WERI-Rb-1 (cell line): ENCODE measurements around the gene CD2AP.

ENCODE experiments used
- DNase-seq: peaks from one replicate; pipeline ENCODE4 v3.0.0-alpha.2; 2020
- H3K27ac ChIP-seq: fragments of 250-450 bp; sonication (Bioruptor Pico); 2 replicates; pipeline ENCODE4 v1.5.1; 2020; ENCODE audit warnings: mild to moderate bottlenecking, moderate library complexity
- H3K27me3 ChIP-seq: fragments of 250-450 bp; sonication (Bioruptor Pico); 2 replicates; pipeline ENCODE4 v1.5.1; 2021; ENCODE audit warnings: mild to moderate bottlenecking, low read depth, moderate library complexity; ENCODE audit not compliant: insufficient read depth, severe bottlenecking
- H3K36me3 ChIP-seq: fragments of 250-450 bp; sonication (Bioruptor Pico); 2 replicates; pipeline ENCODE4 v1.5.1; 2020; ENCODE audit warnings: mild to moderate bottlenecking, moderate library complexity
- H3K4me3 ChIP-seq: 2 replicates; pipeline ENCODE4 v1.5.1; 2011; ENCODE audit warnings: low read depth, mild to moderate bottlenecking, control low read depth, low read length
- H3K9me3 ChIP-seq: fragments of 250-450 bp; sonication (Bioruptor Pico); 2 replicates; pipeline ENCODE4 v1.5.1; 2021; ENCODE audit warnings: mild to moderate bottlenecking, moderate library complexity; ENCODE audit not compliant: severe bottlenecking
- TF ChIP-seq, protein P1 (sequence below): IDR thresholded peaks from 2 replicates; pipeline ENCODE4 v1.5.1; 2011; ENCODE audit warnings: low read depth, mild to moderate bottlenecking, control low read depth, inconsistent platforms, low read length

The CD2AP gene

DNA sequence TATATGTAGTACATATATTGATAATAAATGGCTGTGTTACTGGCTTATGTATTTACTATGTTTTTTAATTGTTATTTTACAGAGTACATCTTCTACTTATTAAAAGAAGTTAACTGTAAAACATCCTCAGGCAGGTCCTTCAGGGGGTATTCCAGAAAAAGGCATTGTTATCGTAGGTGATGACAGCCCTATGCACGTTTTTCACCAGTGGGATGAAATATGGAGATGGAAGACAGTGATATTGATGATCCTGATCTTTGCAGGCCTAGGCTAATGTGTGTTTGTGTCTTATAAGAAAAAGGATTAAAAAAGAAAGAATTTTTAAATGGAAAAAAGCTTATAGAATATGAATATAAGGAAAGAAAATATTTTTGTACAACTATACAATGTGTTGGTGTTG is 7.5 kb downstream of the CD2AP start:
- H3K27ac ChIP-seq = no peak overlapping the region
- TF ChIP-seq, protein P1, sequence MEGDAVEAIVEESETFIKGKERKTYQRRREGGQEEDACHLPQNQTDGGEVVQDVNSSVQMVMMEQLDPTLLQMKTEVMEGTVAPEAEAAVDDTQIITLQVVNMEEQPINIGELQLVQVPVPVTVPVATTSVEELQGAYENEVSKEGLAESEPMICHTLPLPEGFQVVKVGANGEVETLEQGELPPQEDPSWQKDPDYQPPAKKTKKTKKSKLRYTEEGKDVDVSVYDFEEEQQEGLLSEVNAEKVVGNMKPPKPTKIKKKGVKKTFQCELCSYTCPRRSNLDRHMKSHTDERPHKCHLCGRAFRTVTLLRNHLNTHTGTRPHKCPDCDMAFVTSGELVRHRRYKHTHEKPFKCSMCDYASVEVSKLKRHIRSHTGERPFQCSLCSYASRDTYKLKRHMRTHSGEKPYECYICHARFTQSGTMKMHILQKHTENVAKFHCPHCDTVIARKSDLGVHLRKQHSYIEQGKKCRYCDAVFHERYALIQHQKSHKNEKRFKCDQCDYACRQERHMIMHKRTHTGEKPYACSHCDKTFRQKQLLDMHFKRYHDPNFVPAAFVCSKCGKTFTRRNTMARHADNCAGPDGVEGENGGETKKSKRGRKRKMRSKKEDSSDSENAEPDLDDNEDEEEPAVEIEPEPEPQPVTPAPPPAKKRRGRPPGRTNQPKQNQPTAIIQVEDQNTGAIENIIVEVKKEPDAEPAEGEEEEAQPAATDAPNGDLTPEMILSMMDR = no peak

DNA sequence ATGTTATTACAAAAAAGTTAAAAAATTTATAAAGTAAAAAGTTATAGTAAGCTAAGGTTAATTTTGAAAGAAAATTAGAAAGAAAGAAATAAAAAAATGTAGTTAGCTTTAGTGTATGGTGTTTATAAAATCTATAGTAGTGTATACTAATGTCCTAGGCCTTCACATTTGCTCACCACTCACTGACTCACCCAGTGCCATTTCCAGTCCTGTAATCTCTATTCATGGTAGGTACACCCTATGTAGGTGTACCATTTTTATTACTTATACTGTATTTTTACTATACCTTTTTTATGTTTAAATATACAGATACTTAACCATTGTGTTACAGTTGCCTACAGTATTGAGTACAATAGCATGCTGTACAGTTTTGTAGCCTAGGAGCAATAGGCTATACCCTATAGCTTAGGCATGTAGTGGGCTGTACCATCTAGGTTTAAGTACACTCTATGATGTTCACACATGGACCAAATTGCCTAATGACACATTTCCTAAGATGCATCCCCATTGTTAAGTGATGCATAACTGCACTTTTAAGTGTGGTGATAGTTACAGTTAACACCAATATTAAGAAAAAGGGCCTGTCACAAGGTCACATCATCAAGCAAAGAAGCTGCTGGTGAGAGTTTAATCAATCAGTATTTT is 8.0 kb downstream of the CD2AP start:
- no peaks in the 10 kb centered on the region for H3K9me3 ChIP-seq
- DNase-seq = no peak
- H3K27me3 ChIP-seq = no peaks in the 10 kb centered on the region
- no peak overlapping the region for H3K4me3 ChIP-seq
- no peak overlapping the region for H3K27ac ChIP-seq
- TF ChIP-seq, protein P1 = no peak
- no peaks in the 10 kb centered on the region for H3K36me3 ChIP-seq

More for the DNA sequence above, 7.5 kb downstream of the CD2AP start:
- Histone ChIP-seq H3K27me3 (no peaks in the 10 kb centered on the region), H3K36me3 (no peaks in the 10 kb centered on the region), H3K9me3 (no peaks in the 10 kb centered on the region), H3K4me3 (no peak overlapping the region)
- DNase-seq = no peak

DNA sequence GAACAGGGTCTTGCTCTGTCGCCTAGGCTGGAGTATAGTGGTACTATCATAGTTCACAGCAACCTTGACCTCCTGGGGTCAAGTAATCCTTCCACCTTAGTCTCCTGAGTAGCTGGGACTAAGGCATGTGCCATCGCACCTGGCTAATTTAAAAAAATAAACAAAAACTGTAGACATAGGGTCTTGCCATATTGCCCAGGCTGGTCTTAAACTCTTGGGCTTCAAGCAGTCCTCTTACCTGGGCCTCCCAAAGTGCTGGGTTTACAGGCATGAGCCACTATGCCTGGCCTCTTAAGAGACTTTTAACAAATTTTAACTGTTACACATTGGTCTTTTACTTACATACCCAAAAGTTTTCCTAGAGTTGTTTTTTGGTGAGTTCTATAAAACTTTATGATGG is 12.4 kb downstream of the CD2AP start:
- Histone ChIP-seq H3K27me3 (no peaks in the 10 kb centered on the region), H3K36me3 (no peaks in the 10 kb centered on the region), H3K4me3 (no peak overlapping the region), H3K27ac (no peak overlapping the region), H3K9me3 (no peaks in the 10 kb centered on the region)
- no peak for DNase-seq
- TF ChIP-seq, protein P1 = no peak

DNA sequence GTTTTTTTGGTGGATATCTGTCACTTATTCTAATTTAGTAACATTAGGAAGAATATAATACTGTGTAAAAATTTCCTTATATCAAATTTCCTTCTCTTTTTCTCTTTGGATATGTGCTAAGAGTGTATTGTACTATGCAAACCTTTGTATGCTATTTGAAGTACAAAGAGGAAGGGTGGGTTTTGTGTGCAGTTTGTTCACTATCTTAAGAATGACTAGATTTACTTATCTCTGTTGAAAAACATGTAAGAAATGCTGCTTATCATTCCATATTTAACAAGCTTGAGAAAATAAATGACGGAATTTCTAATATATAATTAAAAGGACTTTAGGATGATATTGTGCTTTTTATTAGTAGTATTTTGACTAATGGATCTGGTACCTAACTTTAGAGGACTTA is 13.1 kb downstream of the CD2AP start:
- no peak overlapping the region for H3K4me3 ChIP-seq

DNA sequence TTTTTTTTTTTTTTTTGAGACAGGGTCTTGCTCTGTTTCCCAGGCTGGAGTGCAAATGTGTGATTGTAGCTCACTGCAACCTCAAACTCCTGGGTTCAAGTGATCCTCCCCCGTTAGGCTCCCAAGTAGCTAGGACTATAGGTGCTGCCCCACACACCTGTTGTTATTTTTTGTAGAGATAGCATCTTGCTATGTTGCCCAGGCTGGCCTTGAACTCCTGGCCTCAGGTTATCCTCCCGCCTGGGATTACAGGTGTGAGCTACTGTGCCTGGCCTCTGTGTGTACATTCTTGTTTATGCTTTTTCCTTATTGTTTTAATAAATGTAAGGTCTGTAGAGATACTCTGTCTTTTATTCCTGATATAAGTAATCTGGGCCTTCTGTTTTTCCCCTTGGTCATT is 14.8 kb downstream of the CD2AP start:
- no peak for DNase-seq
- H3K36me3 ChIP-seq = no peaks in the 10 kb centered on the region
- no peak overlapping the region for H3K4me3 ChIP-seq
- no peak overlapping the region for H3K27ac ChIP-seq
- no peaks in the 10 kb centered on the region for H3K27me3 ChIP-seq
- no peaks in the 10 kb centered on the region for H3K9me3 ChIP-seq
- TF ChIP-seq, protein P1 = no peak

More for the DNA sequence above, 13.1 kb downstream of the CD2AP start:
- Histone ChIP-seq H3K9me3 (no peaks in the 10 kb centered on the region), H3K27ac (no peak overlapping the region), H3K36me3 (no peaks in the 10 kb centered on the region), H3K27me3 (no peaks in the 10 kb centered on the region)
- TF ChIP-seq, protein P1 = no peak
- no peak for DNase-seq

DNA sequence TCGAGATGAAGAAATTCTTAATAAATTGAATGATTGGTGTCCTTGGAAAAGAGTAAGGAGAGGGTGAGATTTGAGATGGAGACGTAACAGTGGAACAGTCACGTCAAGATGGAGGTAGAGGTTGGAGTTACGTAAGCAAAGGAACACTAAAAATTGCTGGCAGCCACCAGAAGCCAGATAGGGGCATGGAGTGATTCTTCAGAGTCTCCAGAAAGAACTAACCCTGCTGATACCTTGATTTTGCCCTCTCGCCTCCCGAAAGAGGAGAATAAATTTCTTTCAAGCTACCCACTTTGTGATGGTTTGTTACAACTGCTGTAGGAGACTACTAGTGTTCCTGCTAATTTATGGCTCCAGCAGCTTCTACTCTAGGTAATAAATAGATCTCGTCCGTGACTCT is 17.6 kb downstream of the CD2AP start:
- H3K9me3 ChIP-seq = no peaks in the 10 kb centered on the region
- H3K36me3 ChIP-seq = no peaks in the 10 kb centered on the region
- H3K4me3 ChIP-seq = no peak overlapping the region
- no peak for DNase-seq
- TF ChIP-seq, protein P1 = no peak
- no peak overlapping the region for H3K27ac ChIP-seq
- H3K27me3 ChIP-seq = no peaks in the 10 kb centered on the region
